GM18508 (cell line): ENCODE data around the gene CCNY.

ENCODE experiments used
- ATAC-seq: cut with Tn5 transposase; IDR thresholded peaks from one replicate; pipeline ENCODE4 v1.9.1; 2021; ENCODE audit warnings: moderate number of reproducible peaks; ENCODE audit not compliant: insufficient read depth, unreplicated experiment

The CCNY gene

DNA sequence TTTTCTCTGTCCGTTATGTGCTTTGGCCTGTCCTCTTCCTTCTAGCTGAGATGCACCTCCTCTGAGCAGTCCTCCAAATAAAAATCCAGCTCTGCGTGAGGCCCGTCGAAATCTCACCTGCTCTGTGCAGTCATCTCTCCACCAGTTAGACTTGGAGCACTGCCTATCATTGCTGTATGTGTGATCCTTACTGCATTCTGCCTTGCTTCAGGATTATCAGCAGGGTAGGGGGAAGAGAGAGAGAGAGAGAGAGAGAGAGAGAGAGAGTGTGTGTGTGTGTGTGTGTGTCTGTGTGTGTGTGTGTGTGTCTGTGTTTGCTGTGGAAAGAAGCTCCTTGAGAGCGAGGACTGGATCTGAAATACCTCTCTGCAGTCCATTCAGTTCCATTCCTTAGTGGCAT is 129.4 kb downstream of the CCNY start:
- no peak for ATAC-seq

DNA sequence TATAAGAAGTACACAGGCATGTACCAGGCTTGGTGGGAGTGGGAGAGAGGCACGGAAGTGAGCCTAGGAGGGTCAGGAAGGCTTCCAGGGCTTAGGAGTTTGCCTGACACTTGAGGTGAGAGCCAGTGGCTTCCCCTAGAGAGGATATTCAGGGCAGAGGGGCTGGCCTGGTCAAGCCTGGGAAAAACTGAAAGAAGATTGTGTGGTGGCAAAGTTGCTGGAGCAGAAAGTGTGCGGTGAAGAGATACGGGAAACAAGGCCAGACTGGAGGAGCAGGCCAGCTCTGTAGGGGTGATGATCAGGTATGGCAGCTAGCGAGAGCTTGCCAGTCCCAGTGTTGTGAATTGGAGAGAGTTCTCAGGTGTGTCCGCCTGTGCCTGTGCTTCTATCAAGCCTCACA is 129.9 kb downstream of the CCNY start:
- no peak for ATAC-seq

DNA sequence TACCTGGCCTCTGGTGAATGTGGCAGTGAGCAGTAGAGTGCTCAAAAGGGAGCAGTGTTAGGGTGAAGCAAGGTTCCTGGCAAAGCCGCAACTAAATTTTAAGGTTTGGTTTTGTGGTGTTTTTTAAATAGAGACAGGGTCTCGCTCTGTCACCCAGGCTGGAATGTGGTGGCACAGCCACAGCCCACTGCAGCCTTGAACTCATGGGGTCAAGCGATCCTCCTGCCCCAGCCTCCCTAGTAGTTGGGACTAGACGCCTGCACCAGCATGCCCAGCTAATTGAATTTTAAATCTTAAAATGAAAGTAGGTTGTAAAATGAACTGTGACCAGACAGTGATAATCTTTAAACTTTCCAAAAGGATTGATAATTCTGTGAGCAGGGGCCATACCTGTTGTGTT is 130.4 kb downstream of the CCNY start:
- ATAC-seq: no peak

- no peak for ATAC-seq
Observed at GRCh38 chr10:35467186-35467585, 130.9 kb downstream of the CCNY start.

- ATAC-seq: no peak
Observed at GRCh38 chr10:35470248-35470924, 134.1 kb downstream of the CCNY start.

DNA sequence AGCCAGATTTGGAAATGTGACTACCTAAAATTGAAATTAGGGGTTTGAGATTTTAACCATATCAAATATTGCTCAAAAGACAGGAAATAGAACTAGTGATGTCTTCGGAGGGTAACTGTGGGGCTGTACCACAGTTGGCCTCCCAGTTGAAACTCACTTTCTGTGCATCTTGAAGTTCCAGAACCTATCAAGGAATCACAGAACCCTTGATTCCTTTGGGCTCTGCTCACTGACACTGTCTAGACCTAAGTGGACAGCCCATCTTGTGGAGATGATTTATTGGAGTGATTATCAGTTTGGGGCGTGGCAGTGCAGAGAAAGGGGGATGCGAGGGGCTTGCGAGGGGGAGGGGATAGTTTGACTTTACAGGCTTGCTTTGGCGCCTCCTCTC is 134.6 kb downstream of the CCNY start:
- no peak for ATAC-seq

- ATAC-seq: no peak
Observed at GRCh38 chr10:35471435-35471834, 135.1 kb downstream of the CCNY start.

DNA sequence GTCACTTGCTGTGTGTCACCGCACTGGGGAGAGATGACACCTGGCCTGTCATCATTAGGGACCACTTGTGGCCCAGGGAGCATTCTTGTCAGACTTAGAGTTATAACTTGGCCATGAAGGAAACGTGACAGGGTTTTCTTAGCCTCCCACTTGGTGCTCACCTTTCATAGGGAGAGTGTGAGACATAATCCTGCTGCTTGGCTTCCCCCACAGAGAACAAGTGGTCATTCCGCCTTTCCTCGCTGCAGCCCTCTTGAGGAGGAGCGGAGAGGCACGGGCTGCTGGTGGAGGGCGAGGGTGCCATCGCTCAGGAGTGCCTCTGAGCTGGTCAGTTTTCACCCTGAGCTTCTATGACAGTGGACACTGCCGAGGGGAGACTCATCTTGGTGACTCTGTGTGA is 143.8 kb downstream of the CCNY start:
- ATAC-seq: no peak

DNA sequence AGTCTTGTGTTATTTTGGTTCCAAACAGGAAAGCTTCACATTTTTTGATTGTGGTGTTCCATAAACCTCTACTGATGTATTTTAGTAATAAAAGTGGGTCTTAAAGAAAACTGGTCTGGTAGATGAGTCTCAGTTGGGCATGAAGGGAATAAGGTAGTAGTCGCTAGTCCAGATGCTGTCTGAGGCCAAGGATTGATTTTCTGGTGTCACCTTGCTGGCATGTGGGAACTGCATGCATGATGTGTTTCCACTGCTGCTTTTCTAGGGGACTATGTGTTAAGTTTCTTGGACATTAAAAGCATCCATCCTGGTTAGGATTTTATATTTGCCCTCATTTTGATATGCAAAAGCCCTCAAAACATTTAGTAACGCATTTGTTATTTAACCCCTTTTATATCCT is 145.1 kb downstream of the CCNY start:
- ATAC-seq: no peak

DNA sequence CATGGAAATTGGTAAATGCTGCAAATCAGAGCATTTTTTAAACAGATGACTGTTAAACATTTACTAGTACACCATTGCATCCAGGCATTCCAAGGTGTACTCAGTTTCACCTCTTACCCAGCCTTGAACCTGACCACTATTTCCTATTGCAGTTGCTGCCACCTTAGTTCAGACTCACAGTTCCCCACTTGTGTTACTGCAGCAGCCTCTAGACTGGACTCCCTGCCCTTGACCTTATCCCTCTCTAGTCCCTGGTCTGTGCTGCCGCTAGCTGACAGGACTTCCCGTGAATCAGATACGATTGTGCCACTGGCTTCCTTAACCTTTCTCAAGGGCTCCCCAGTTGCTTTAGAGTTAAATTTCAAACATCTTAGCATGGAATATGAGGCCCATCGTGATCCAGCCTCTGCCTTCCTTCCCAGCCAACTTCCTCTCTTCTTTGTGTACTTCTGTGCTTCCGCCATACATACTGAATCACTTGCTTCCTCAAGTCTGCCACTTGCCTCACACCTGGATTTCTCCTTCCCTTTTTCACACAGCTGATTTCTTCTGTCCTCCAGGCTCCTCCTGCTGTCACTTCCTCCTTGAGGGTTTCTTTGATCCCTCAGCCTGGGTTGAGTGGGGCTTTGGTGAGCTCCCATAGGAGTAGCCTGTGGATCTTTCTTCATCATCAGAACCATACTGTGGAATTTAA is 150.1 kb downstream of the CCNY start:
- no peak for ATAC-seq

DNA sequence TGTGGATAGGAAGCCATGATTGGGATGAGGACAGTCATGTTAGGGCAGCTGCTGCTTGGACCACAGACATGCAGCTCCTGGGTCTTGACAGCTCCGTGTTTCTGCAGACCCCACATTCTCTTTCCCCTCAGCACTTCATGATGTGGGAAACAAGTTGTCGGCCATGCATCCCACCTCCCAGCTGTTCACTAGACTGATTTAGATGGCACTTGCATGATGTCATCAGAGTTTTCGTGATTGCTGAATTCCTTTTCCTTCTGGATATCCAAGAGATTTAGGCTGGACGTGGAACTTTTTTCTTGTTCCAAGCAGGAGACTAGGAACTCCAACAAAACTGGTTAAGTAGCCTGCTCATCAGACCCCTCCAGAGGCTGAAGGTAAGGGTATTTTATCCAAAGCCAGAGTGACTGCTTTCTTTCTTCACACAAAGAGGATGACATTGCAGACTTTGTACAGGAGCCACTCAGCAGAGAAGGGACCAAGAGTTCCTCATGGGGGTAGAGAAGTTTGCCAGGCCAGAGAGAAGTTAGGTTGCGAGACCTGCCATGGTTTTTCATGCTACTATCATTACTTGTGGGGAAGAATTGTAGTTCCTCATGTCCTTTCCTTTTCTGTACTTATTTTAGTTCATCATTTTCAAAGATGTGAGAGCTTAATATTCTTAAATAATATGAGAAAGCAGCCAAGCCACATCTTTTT is 151.2 kb downstream of the CCNY start:
- no peak for ATAC-seq

GRCh38 chr10:35488228-35488627 is 151.9 kb downstream of the CCNY start:
- ATAC-seq: no peak

- no peak for ATAC-seq
Observed at GRCh38 chr10:35492386-35493195, 156.3 kb downstream of the CCNY start.

- ATAC-seq: no peak
Observed at GRCh38 chr10:35493196-35494118, 157.1 kb downstream of the CCNY start.

- ATAC-seq: peak; percentile 50
Observed at GRCh38 chr10:35495521-35496119, 159.3 kb downstream of the CCNY start.

DNA sequence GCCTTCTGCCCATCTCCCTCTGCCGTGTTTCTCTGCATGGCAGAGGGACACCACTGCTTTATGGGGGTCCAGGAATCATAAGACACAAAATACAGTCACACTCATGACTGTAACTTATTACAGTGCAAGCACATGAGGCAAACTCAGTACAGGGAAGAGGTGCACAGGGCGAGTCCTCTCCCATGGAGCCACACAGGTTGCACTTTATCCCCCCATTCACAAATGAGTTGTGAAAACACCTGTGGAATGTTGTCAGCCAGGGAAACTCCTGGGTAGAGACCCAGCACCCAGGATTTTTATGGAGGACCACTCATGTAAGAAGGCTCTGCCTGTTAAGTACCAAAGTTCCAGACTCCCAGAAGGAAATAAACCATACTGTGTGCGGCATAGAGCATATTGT is 161.6 kb downstream of the CCNY start:
- ATAC-seq: no peak

GRCh38 chr10:35498693-35499092 is 162.4 kb downstream of the CCNY start:
- ATAC-seq: peak; percentile 63

GRCh38 chr10:35501923-35502322 is 165.6 kb downstream of the CCNY start:
- no peak for ATAC-seq

DNA sequence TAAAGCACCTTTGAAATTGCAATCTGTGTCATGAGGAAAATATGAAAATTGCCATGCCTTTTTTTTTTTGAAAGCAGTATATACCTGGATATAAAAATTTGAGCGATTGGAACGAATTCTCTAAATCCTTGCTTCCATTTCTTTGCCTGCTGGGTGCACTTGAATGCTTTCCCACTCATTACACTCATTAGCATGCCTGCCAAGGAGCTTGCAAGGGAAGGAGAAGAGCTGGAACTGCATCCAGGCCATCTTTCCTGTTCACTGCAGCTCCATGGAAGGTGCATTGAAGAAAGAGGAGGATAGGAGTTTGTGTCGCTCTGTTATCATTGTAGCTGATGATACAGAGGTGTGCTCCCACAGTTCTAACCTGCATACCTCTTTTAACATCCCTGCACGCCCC is 166.4 kb downstream of the CCNY start:
- no peak for ATAC-seq
